Endothelial cell of umbilical vein (primary cell): ENCODE measurements around the gene M1AP. TPM values are rescaled to one million over a fixed set of nuclear protein-coding genes. Genes with fewer than 3 reads are reported as not detected.
A peak's percentile ranks its signal among the peaks of the same experiment; 100 is the strongest.

Experiments
- BruUV-seq: library from RNA; stranded (reverse); fragments of 400-500 nt; replicated peaks from 2 replicates; lab custom pipeline; 2021; lab: Mats Ljungman, UMichigan
- CTCF ChIA-PET: fragments of 300-600, 350-600 bp; sonication (Branson Sonifier 250); formaldehyde crosslinking; loops from one replicate; lab custom pipeline; 2021; ENCODE audit warnings: antibody characterized with exemption, inconsistent platforms; lab: Charles Lee
- POLR2A ChIA-PET: fragments of 300-600, 350-600 bp; sonication (Branson Sonifier 250); formaldehyde crosslinking; loops from one replicate; lab custom pipeline; 2021; ENCODE audit warnings: antibody characterized with exemption, inconsistent platforms; lab: Charles Lee
- DNase-seq: peaks from one replicate; pipeline ENCODE4 v3.0.0-alpha.2; 2011; ENCODE audit warnings: low read depth, low spot score
- FAIRE-seq: peaks from 2 replicates; lab custom pipeline; 2011; peaks lifted over from hg19 to GRCh38; lab: Jason Lieb, UNC
- H2AFZ ChIP-seq: 2 replicates; pipeline ENCODE4 v1.6.0; 2012; ENCODE audit warnings: low read depth, low read length, control low read depth, inconsistent platforms
- H3K27ac ChIP-seq: 2 replicates; pipeline ENCODE4 v1.5.1; 2011; ENCODE audit warnings: low read depth, mild to moderate bottlenecking, control low read depth, low read length, moderate library complexity; ENCODE audit not compliant: insufficient read depth
- H3K27me3 ChIP-seq, 2 experiments: 2 replicates each; pipeline versions ENCODE4 v1.6.0 to v1.6.1; 2011; ENCODE audit warnings: low read length in 2 of 2, mixed read lengths in 1 of 2; ENCODE audit not compliant: control insufficient read depth in 2 of 2, insufficient read depth in 2 of 2
- H3K36me3 ChIP-seq, 2 experiments: 2 replicates in 1 of 2; 3 replicates in 1 of 2; pipeline ENCODE4 v1.5.1; 2011; ENCODE audit warnings: low read length in 2 of 2, mild to moderate bottlenecking in 1 of 2, moderate library complexity in 1 of 2; ENCODE audit not compliant: control insufficient read depth in 2 of 2, insufficient read depth in 2 of 2; ENCODE audit errors: extremely low read depth in 1 of 2
- H3K4me1 ChIP-seq: 3 replicates; pipeline ENCODE4 v1.5.1; 2011; ENCODE audit warnings: mild to moderate bottlenecking, low read length; ENCODE audit not compliant: control insufficient read depth, insufficient read depth; ENCODE audit errors: extremely low read depth
- H3K4me2 ChIP-seq: 2 replicates; pipeline ENCODE4 v1.6.1; 2011; ENCODE audit warnings: low read length, control low read depth, mixed read lengths; ENCODE audit not compliant: insufficient read depth
- H3K4me3 ChIP-seq, 3 experiments: fragments of 200-600 bp in 1 of 3; sonication (generic), shearing (Covaris generic) in 1 of 3; replicated peaks in 1 of 3; 2 replicates each; pipeline ENCODE4 v1.5.1; 2011 to 2016; ENCODE audit warnings: control low read depth in 3 of 3, low read length in 3 of 3, mild to moderate bottlenecking in 2 of 3, inconsistent platforms in 1 of 3, low read depth in 1 of 3, moderate library complexity in 1 of 3; ENCODE audit not compliant: insufficient read depth in 1 of 3
- H3K79me2 ChIP-seq: 2 replicates; pipeline ENCODE4 v1.6.0; 2012; ENCODE audit warnings: low read length, inconsistent platforms; ENCODE audit not compliant: control insufficient read depth, insufficient read depth
- H3K9ac ChIP-seq: replicated peaks from 2 replicates; pipeline ENCODE3; 2011; ENCODE audit warnings: low read length, control low read depth; ENCODE audit not compliant: insufficient read depth; ENCODE audit errors: extremely low read depth
- H3K9me1 ChIP-seq: replicated peaks from 3 replicates; pipeline ENCODE4 v1.6.0; 2011; ENCODE audit warnings: mild to moderate bottlenecking, low read length; ENCODE audit not compliant: control insufficient read depth, insufficient read depth; ENCODE audit errors: extremely low read depth
- H3K9me3 ChIP-seq: replicated peaks from 2 replicates; pipeline ENCODE4 v1.5.1; 2012; ENCODE audit warnings: low read length, inconsistent platforms; ENCODE audit not compliant: control insufficient read depth, insufficient read depth
- H4K20me1 ChIP-seq: replicated peaks from 2 replicates; pipeline ENCODE3; 2011; ENCODE audit warnings: mild to moderate bottlenecking, low read length; ENCODE audit not compliant: control insufficient read depth, insufficient read depth; ENCODE audit errors: extremely low read depth
- CTCF ChIP-seq, 2 donors: IDR thresholded peaks; 1 replicate in 1 of 2; 2 replicates in 1 of 2; pipeline ENCODE4 v1.5.1; 2011; ENCODE audit warnings: low read length in 2 of 2, mild to moderate bottlenecking in 2 of 2, moderate library complexity in 2 of 2, control low read depth in 1 of 2, inconsistent platforms in 1 of 2, low read depth in 1 of 2; ENCODE audit not compliant: insufficient read depth in 1 of 2; ENCODE audit errors: extremely low read depth in 1 of 2
- EZH2 ChIP-seq: IDR thresholded peaks from 2 replicates; pipeline ENCODE4 v1.6.1; 2012; ENCODE audit warnings: borderline replicate concordance, low read depth, mild to moderate bottlenecking, moderate library complexity, low read length, inconsistent platforms; ENCODE audit not compliant: severe bottlenecking
- GATA2 ChIP-seq: IDR thresholded peaks from 2 replicates; pipeline ENCODE4 v1.7.0; 2011; ENCODE audit warnings: low read depth, mild to moderate bottlenecking, moderate library complexity, mixed read lengths, low read length; ENCODE audit not compliant: insufficient read length, insufficient read depth
- JUN ChIP-seq: IDR thresholded peaks from 2 replicates; pipeline ENCODE4 v1.6.1; 2011; ENCODE audit warnings: borderline replicate concordance, low read depth; ENCODE audit not compliant: insufficient read length, insufficient read depth
- POLR2A ChIP-seq: IDR thresholded peaks from 2 replicates; pipeline ENCODE4 v1.6.1; 2012; ENCODE audit warnings: low read depth, mild to moderate bottlenecking, control low read depth, low read length
- POLR2AphosphoS5 ChIP-seq: IDR thresholded peaks from 2 replicates; pipeline ENCODE4 v1.6.1; 2012; ENCODE audit warnings: low read depth, mild to moderate bottlenecking, control low read depth, low read length, moderate library complexity; ENCODE audit not compliant: insufficient read depth
- dilution Hi-C: fragments of 300-500 bp; cut with MboI; formaldehyde crosslinking; loops from one replicate; pipeline ENCODE4 v1.15.0; 2019; ENCODE audit warnings: low sequenced_read_pairs; ENCODE audit not compliant: extremely low pct_ligation_motif_present
- intact Hi-C: fragments of 100-400 bp; cut with micrococcal nuclease; formaldehyde crosslinking; loops from one replicate; pipeline ENCODE4 v1.10.0; 2022
- polyA plus RNA-seq, 4 experiments: library from polyadenylated mRNA; depleted of rRNA in 3 of 4; stranded (reverse) in 3 of 4; unstranded in 1 of 4; fragments of >200 nt; gene quantifications; 2 replicates each; pipeline versions ENCODE4 v1.2.1 to v1.2.3, GENCODE V29; 2011 to 2012; ENCODE audit warnings: missing spikeins in 1 of 4
- total RNA-seq: library from RNA; stranded (reverse); gene quantifications from 2 replicates; pipeline ENCODE4 v1.2.3, GENCODE V29; 2021

Gene M1AP
- total and polyA plus RNA-seq, 2 donors (not counting 3 experiments of a cell fraction or from before 2014, with no cell fraction given): 0.04 TPM; not detected in 1

GRCh38 chr2:74555610-74556103 is 92.5 kb downstream of the M1AP start:
- Histone ChIP-seq H3K4me3 (peak overlapping the region in 2 of 3 experiments; percentile 79 to 84), H3K9ac (no peak overlapping the region), H3K4me2 (peak overlapping the region; percentile 69), H3K4me1 (peaks cover 6% of the 10 kb centered on the region), H3K9me3 (no peaks in the 10 kb centered on the region), H3K36me3 (peaks cover 0 to 4% of the 10 kb centered on the region in 2 experiments), H2AFZ (no peak overlapping the region), H3K27ac (no peak overlapping the region), H4K20me1 (no peaks in the 10 kb centered on the region), H3K27me3 (peaks cover 0 to 2% of the 10 kb centered on the region in 2 experiments), H3K9me1 (no peaks in the 10 kb centered on the region), H3K79me2 (no peaks in the 10 kb centered on the region)
- dilution Hi-C loops (no loop called here), intact Hi-C loops (loop anchor here (2.0 kb wide), 1 partner anchor 49 kb away; the partner anchor contains the start of gene PCGF1)
- CTCF ChIA-PET: interaction anchor here (1.9 kb wide), 2 partner anchors 30 to 32 kb away, joined by 5 to 6 read pairs; no protein-coding TSS in a partner anchor
- no TSS peak for BruUV-seq
- TF ChIP-seq CTCF (IDR thresholded peaks at IDR 0.05; ENCODE audit: extremely low read depth in 1 of 2, insufficient read depth in 1 of 2, low read depth in 1 of 2, low read length in 2 of 2) (no peak), POLR2A (no peak), GATA2 (no peak), EZH2 (no peak), POLR2AphosphoS5 (no peak), JUN (no peak)
- no peak for FAIRE-seq
- no peak for DNase-seq
- POLR2A ChIA-PET: no interaction called here
